HEK293 (cell line): ENCODE measurements around the gene KHSRP.

ENCODE experiments used
- CTCF ChIA-PET: fragments of 350-600 bp; formaldehyde crosslinking; extraction: SDS; loops from one replicate; lab custom pipeline; 2021; ENCODE audit warnings: antibody characterized with exemption; lab: Yijun Ruan, JAX
- POLR2A ChIA-PET: fragments of 300-600 bp; formaldehyde crosslinking; extraction: SDS; loops from one replicate; lab custom pipeline; 2020; ENCODE audit warnings: antibody characterized with exemption, inconsistent platforms; lab: Yijun Ruan, JAX
- H3K27ac ChIP-seq: fragments of 200-500 bp; sonication (Bioruptor generic); 2 replicates; pipeline ENCODE4 v1.5.1; 2014; ENCODE audit warnings: low read depth, low read length, control low read depth, inconsistent platforms; ENCODE audit errors: extremely low read depth
- H3K36me3 ChIP-seq, 2 experiments: fragments of 200-500 bp in 1 of 2; sonication (Bioruptor generic) in 1 of 2; 1 replicate in 1 of 2; 2 replicates in 1 of 2; pipeline ENCODE4 v1.5.1; 2014 to 2017; ENCODE audit warnings: inconsistent platforms in 2 of 2, low read length in 2 of 2; ENCODE audit not compliant: control insufficient read depth in 2 of 2, insufficient read depth in 1 of 2
- H3K4me1 ChIP-seq: fragments of 200-500 bp; sonication (Bioruptor generic); 2 replicates; pipeline ENCODE4 v1.5.1; 2014; ENCODE audit warnings: mild to moderate bottlenecking, low read length, inconsistent platforms; ENCODE audit not compliant: control insufficient read depth, insufficient read depth
- H3K4me3 ChIP-seq: 2 replicates; pipeline ENCODE4 v1.5.1; 2011; ENCODE audit warnings: low read depth, mild to moderate bottlenecking, control low read depth, low read length, moderate library complexity
- H3K9me3 ChIP-seq: fragments of 200-500 bp; sonication (Bioruptor generic); 2 replicates; pipeline ENCODE4 v1.5.1; 2014; ENCODE audit warnings: low read depth, low read length, inconsistent platforms; ENCODE audit not compliant: control insufficient read depth, insufficient read depth
- EGR2 ChIP-seq: fragments of 450-650 bp; formaldehyde crosslinking; IDR thresholded peaks from 2 replicates; pipeline ENCODE4 v1.5.1; 2016; ENCODE audit warnings: low read depth, missing biosample characterization, missing genetic modification characterization
- HOXC10 ChIP-seq: sonication (generic); formaldehyde crosslinking; IDR thresholded peaks from 2 replicates; pipeline ENCODE4 v1.8.1; 2023; ENCODE audit warnings: mild to moderate bottlenecking, missing genetic modification reagents
- KLF8 ChIP-seq: fragments of 450-650 bp; formaldehyde crosslinking; IDR thresholded peaks from 2 replicates; pipeline ENCODE4 v1.5.1; 2016; ENCODE audit warnings: missing biosample characterization, missing genetic modification characterization
- TRIM28 ChIP-seq: IDR thresholded peaks from 2 replicates; pipeline ENCODE4 v1.6.1; 2011; ENCODE audit warnings: low read length, control low read depth, borderline replicate concordance
- WT1 ChIP-seq: fragments of 450-650 bp; formaldehyde crosslinking; IDR thresholded peaks from 2 replicates; pipeline ENCODE4 v1.5.1; 2016; ENCODE audit warnings: missing biosample characterization, missing genetic modification characterization
- ZBTB1 ChIP-seq: fragments of 450-650 bp; formaldehyde crosslinking; IDR thresholded peaks from 2 replicates; pipeline ENCODE4 v1.5.1; 2016; ENCODE audit warnings: missing biosample characterization, missing genetic modification characterization
- ZFHX2 ChIP-seq: fragments of 450-650 bp; formaldehyde crosslinking; conservative IDR thresholded peaks from 2 replicates; pipeline ENCODE4 v1.5.1; 2016; ENCODE audit warnings: missing biosample characterization, missing genetic modification characterization
- ZFP69B ChIP-seq: fragments of 450-650 bp; formaldehyde crosslinking; IDR thresholded peaks from 2 replicates; pipeline ENCODE4 v1.5.1; 2016; ENCODE audit warnings: missing biosample characterization, missing genetic modification characterization
- ZIC2 ChIP-seq: fragments of 450-650 bp; formaldehyde crosslinking; IDR thresholded peaks from 2 replicates; pipeline ENCODE4 v1.5.1; 2016; ENCODE audit warnings: missing biosample characterization, missing genetic modification characterization
- ZNF112 ChIP-seq: fragments of 450-650 bp; formaldehyde crosslinking; IDR thresholded peaks from 2 replicates; pipeline ENCODE4 v1.5.0; 2017; ENCODE audit warnings: missing biosample characterization, missing genetic modification characterization
- ZNF140 ChIP-seq: fragments of 450-650 bp; formaldehyde crosslinking; IDR thresholded peaks from 2 replicates; pipeline ENCODE4 v1.5.1; 2016; ENCODE audit warnings: missing biosample characterization, missing genetic modification characterization
- ZNF175 ChIP-seq: fragments of 450-650 bp; formaldehyde crosslinking; IDR thresholded peaks from 2 replicates; pipeline ENCODE4 v1.5.1; 2016; ENCODE audit warnings: missing biosample characterization, missing genetic modification characterization
- ZNF18 ChIP-seq: fragments of 450-650 bp; formaldehyde crosslinking; IDR thresholded peaks from 2 replicates; pipeline ENCODE4 v1.5.1; 2016; ENCODE audit warnings: missing biosample characterization, missing genetic modification characterization
- ZNF211 ChIP-seq: fragments of 450-650 bp; formaldehyde crosslinking; IDR thresholded peaks from 2 replicates; pipeline ENCODE4 v1.5.1; 2016; ENCODE audit warnings: low read depth, missing biosample characterization, missing genetic modification characterization
- ZNF311 ChIP-seq: fragments of 450-650 bp; formaldehyde crosslinking; IDR thresholded peaks from 2 replicates; pipeline ENCODE4 v1.5.1; 2017; ENCODE audit warnings: missing biosample characterization, missing genetic modification characterization, borderline replicate concordance
- ZNF324 ChIP-seq: fragments of 450-650 bp; formaldehyde crosslinking; IDR thresholded peaks from 2 replicates; pipeline ENCODE4 v1.5.1; 2016; ENCODE audit warnings: missing biosample characterization, missing genetic modification characterization
- ZNF341 ChIP-seq: fragments of 450-650 bp; formaldehyde crosslinking; IDR thresholded peaks from 2 replicates; pipeline ENCODE4; 2016; ENCODE audit warnings: low read depth, missing biosample characterization, missing genetic modification characterization
- ZNF404 ChIP-seq: fragments of 450-650 bp; formaldehyde crosslinking; IDR thresholded peaks from 2 replicates; pipeline ENCODE4 v1.5.1; 2017; ENCODE audit warnings: missing biosample characterization, missing genetic modification characterization
- ZNF549 ChIP-seq: fragments of 450-650 bp; IDR thresholded peaks from 2 replicates; pipeline ENCODE4 v1.5.1; 2018; ENCODE audit warnings: missing biosample characterization, missing genetic modification characterization, mild to moderate bottlenecking, inconsistent platforms, moderate library complexity
- ZNF555 ChIP-seq: fragments of 450-650 bp; formaldehyde crosslinking; conservative IDR thresholded peaks from 2 replicates; pipeline ENCODE4 v1.5.1; 2017; ENCODE audit warnings: missing biosample characterization, mild to moderate bottlenecking, missing genetic modification characterization, inconsistent platforms
- ZNF585B ChIP-seq: fragments of 450-650 bp; formaldehyde crosslinking; IDR thresholded peaks from 2 replicates; pipeline ENCODE4 v1.5.1; 2016; ENCODE audit warnings: missing biosample characterization, missing genetic modification characterization
- ZNF660 ChIP-seq: fragments of 450-650 bp; IDR thresholded peaks from 2 replicates; pipeline ENCODE4 v1.5.1; 2018; ENCODE audit warnings: missing biosample characterization, mild to moderate bottlenecking, missing genetic modification characterization
- ZNF707 ChIP-seq: fragments of 450-650 bp; formaldehyde crosslinking; IDR thresholded peaks from 2 replicates; pipeline ENCODE4 v1.5.1; 2016; ENCODE audit warnings: missing biosample characterization, missing genetic modification characterization
- TF ChIP-seq, protein P1 (sequence below): fragments of 450-650 bp; formaldehyde crosslinking; IDR thresholded peaks from 2 replicates; pipeline ENCODE4; 2016; ENCODE audit warnings: missing biosample characterization, missing genetic modification characterization

Gene KHSRP

DNA sequence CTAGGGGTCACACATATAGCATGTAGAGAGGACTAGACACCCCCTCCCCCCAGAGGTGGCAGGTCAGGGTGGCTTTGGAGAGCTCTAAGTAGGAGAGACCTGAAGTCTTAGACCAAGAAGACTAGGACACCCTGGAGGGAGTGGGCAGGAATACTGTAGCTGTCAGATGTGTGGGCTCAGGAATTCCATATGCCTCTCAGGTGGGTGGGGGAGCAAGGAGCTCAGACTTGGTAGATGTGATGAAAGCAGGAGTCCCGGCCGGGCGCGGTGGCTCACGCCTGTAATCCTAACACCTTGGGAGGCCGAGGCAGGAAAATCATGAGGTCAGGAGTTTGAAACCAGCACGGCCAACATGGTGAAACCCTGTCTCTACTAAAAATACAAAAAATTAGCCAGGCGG is 41.1 kb upstream of the KHSRP start:
- Histone ChIP-seq H3K4me1 (no peaks in the 10 kb centered on the region), H3K4me3 (no peak overlapping the region), H3K9me3 (no peaks in the 10 kb centered on the region), H3K36me3 (no peaks in the 10 kb centered on the region), H3K27ac (no peak overlapping the region)
- TF ChIP-seq, protein P1, sequence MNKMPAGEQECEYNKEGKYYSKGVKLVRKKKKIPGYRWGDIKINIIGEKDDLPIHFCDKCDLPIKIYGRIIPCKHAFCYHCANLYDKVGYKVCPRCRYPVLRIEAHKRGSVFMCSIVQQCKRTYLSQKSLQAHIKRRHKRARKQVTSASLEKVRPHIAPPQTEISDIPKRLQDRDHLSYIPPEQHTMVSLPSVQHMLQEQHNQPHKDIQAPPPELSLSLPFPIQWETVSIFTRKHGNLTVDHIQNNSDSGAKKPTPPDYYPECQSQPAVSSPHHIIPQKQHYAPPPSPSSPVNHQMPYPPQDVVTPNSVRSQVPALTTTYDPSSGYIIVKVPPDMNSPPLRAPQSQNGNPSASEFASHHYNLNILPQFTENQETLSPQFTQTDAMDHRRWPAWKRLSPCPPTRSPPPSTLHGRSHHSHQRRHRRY (tag by site-specific recombination): no peak
- peak; percentile 69 for TF ChIP-seq ZFHX2 (tag by site-specific recombination)
- TF ChIP-seq EGR2 (tag by site-specific recombination): peak; percentile 84
- POLR2A ChIA-PET: interaction anchor here (1.1 kb wide), 1 partner anchor 41 kb away, joined by 3 read pairs; the partner anchor contains the start of gene KHSRP
- CTCF ChIA-PET: no interaction called here

- no peaks in the 10 kb centered on the region for H3K36me3 ChIP-seq
- POLR2A ChIA-PET: interaction anchor here (1.1 kb wide), 1 partner anchor 40 kb away, joined by 3 read pairs; the partner anchor contains the start of gene KHSRP
- no peaks in the 10 kb centered on the region for H3K9me3 ChIP-seq
- TF ChIP-seq ZNF660 (tag by site-specific recombination) (no peak), ZNF341 (peak; percentile 21; the same call in 1 of the 2 replicates), ZNF311 (no peak), ZIC2 (tag by site-specific recombination) (0 out of 2 replicates have a peak, but pooled peaks have one; percentile 14)
- no peak overlapping the region for H3K27ac ChIP-seq
- H3K4me3 ChIP-seq: no peak overlapping the region; the same call in 1 of the 2 replicates
- H3K4me1 ChIP-seq: no peaks in the 10 kb centered on the region
- CTCF ChIA-PET: interaction anchor here (1.1 kb wide), 1 partner anchor 16 kb away, joined by 3 read pairs; the partner anchor contains the start of gene DENND1C
Observed at GRCh38 chr19:6465006-6465405, 40.4 kb upstream of the KHSRP start.

DNA sequence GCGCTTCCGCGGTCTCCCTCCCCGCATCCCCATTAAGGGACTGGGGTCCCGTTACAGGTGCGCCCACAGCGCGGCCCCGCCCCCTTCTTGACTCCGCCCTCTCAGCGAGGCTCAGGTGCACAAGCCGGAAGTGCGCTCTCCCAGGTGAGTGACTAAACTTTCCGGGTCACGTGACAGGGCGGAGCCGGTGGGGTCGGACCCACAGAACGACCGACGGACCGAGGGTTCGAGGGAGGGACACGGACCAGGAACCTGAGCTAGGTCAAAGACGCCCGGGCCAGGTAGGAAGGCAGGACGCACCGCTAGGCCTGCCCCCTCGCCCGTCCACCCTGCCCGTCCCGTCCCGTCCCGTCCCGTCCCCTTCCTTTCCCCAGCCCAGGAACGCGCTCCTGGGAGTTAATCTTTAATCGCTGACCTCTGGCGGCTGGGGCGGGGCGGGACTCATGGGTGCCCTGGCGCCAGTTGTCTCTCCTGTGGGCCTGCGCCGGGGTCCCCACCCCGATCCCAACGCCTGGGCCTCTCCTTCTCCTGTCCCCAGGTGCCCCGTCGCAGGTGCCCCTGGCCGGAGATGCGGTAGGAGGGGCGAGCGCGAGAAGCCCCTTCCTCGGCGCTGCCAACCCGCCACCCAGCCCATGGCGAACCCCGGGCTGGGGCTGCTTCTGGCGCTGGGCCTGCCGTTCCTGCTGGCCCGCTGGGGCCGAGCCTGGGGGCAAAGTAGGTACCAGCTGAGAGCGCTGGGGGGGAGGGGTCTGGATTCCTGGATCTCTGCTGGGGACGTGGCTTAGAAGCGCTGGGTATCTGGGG is 39.7 kb upstream of the KHSRP start, which contains the start of gene CRB3:
Gene CRB3, plus strand, starts transcription at position 202 of the 804 bp plus-strand sequence. Its CDS starts 431 bp downstream, at position 633.
- ChIA-PET CTCF (interaction anchor here (0.6 to 1.1 kb wide), 2 partner anchors 17 to 27 kb away, joined by 3 read pairs; partner anchors contain the start of gene DENND1C), POLR2A (interaction anchor here (0.6 kb wide), 1 partner anchor 451 kb away, joined by 4 read pairs; no protein-coding TSS in a partner anchor)
- H3K36me3 ChIP-seq: no peaks in the 10 kb centered on the region
- H3K4me3 ChIP-seq: peak within 1 kb of the TSS; percentile 55
- no peaks in the 10 kb centered on the region for H3K4me1 ChIP-seq
- no peaks in the 10 kb centered on the region for H3K9me3 ChIP-seq
- no peak within 1 kb of the TSS for H3K27ac ChIP-seq
- TF ChIP-seq KLF8 (tag by site-specific recombination) (peak; percentile 36; the same call in 1 of the 2 replicates), WT1 (tag by site-specific recombination) (no peak), TRIM28 (no peak), ZNF707 (no peak)

- peaks cover 0 to 20% of the 10 kb centered on the region in 2 experiments; a peak in 1 of 3 replicates for H3K36me3 ChIP-seq
- H3K9me3 ChIP-seq: no peaks in the 10 kb centered on the region
- no peaks in the 10 kb centered on the region for H3K4me1 ChIP-seq
- peak overlapping the region; percentile 62 for H3K4me3 ChIP-seq
- POLR2A ChIA-PET: interaction anchor here (0.7 to 1.3 kb wide), 8 partner anchors 34 to 770 kb away, joined by 3 to 7 read pairs (median 4); partner anchors contain the start of genes ALKBH7, KHSRP, RPL36 and TNFSF9
- CTCF ChIA-PET: no interaction called here
- peak overlapping the region; percentile 26; the same call in 1 of the 2 replicates for H3K27ac ChIP-seq
- no peak for TF ChIP-seq ZBTB1
- no peak for TF ChIP-seq ZNF211
- no peak for TF ChIP-seq ZNF707
- no peak for TF ChIP-seq ZNF404 (tag by site-specific recombination)
- no peak for TF ChIP-seq ZNF140 (tag by site-specific recombination)
- no peak for TF ChIP-seq ZNF175 (tag by site-specific recombination)
- no peak for TF ChIP-seq ZNF112 (tag by site-specific recombination)
- no peak for TF ChIP-seq ZNF555
- TF ChIP-seq ZNF549 (tag by site-specific recombination): no peak
- TF ChIP-seq ZNF324: peak; percentile 82; the same call in 1 of the 2 replicates
- TF ChIP-seq ZFP69B (tag by site-specific recombination): peak; percentile 96
- TF ChIP-seq ZNF585B (tag by site-specific recombination): no peak
- TF ChIP-seq ZNF18 (tag by site-specific recombination): peak; percentile 66
- no peak for TF ChIP-seq TRIM28
- TF ChIP-seq HOXC10 (CRISPR knock-in tag): no peak
Observed at GRCh38 chr19:6460099-6460884, 35.7 kb upstream of the KHSRP start.
